GM10266 (cell line): ENCODE data around the gene STEEP1.

Experiments used
- DNase-seq: peaks from one replicate; pipeline ENCODE4 v3.0.0; 2012; ENCODE audit errors: extremely low spot score
- TF ChIP-seq, protein P1 (sequence below): IDR thresholded peaks from 2 replicates; pipeline ENCODE4 v1.5.1; 2012; ENCODE audit warnings: mild to moderate bottlenecking, low read depth; ENCODE audit not compliant: control insufficient read depth, insufficient read depth; ENCODE audit errors: missing control alignments

The STEEP1 gene

DNA sequence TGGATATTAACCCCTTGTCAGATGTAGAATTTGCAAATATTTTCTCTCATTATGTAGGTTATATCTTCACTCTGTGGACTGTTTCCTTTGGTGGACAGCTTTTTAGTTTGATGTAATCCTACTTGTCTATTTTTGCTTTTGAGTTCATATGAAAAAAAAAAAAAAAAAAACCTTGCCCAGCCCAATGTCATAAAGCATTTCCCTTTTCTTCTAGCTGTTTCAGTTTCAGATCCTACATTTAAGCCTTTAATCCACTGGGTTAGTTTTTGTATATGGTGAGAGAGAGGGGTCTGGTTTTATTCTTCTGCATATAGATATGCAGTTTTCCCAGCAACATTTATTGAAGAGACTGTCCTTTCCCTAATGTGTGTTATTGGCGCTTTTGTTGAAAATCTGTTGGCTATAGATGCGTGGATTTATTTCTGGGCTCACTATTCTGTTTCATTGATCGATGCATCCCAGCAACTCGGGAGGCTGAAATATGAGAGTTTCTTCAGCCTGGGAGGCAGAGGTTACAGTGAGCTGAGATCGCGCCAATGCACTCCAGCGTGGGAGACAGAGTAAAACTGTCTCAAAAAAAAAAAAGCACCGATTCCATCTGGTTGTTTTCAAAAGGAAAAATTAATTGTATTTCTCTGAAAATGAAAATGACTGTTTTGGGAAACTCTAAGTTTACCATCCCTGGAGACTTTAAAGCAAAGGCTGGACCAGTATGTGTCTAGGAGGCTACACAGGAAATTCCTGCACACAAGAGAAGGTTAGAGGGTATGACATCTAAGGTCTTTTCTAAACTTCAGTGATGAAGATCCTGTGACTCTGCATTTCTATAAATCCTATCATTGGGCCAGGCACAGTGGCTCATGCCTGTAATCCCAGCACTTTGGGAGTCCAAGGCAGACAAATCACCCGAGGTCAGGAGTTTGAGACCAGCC is 35.6 kb downstream of the STEEP1 start:
- TF ChIP-seq, protein P1, sequence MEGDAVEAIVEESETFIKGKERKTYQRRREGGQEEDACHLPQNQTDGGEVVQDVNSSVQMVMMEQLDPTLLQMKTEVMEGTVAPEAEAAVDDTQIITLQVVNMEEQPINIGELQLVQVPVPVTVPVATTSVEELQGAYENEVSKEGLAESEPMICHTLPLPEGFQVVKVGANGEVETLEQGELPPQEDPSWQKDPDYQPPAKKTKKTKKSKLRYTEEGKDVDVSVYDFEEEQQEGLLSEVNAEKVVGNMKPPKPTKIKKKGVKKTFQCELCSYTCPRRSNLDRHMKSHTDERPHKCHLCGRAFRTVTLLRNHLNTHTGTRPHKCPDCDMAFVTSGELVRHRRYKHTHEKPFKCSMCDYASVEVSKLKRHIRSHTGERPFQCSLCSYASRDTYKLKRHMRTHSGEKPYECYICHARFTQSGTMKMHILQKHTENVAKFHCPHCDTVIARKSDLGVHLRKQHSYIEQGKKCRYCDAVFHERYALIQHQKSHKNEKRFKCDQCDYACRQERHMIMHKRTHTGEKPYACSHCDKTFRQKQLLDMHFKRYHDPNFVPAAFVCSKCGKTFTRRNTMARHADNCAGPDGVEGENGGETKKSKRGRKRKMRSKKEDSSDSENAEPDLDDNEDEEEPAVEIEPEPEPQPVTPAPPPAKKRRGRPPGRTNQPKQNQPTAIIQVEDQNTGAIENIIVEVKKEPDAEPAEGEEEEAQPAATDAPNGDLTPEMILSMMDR = no peak

DNA sequence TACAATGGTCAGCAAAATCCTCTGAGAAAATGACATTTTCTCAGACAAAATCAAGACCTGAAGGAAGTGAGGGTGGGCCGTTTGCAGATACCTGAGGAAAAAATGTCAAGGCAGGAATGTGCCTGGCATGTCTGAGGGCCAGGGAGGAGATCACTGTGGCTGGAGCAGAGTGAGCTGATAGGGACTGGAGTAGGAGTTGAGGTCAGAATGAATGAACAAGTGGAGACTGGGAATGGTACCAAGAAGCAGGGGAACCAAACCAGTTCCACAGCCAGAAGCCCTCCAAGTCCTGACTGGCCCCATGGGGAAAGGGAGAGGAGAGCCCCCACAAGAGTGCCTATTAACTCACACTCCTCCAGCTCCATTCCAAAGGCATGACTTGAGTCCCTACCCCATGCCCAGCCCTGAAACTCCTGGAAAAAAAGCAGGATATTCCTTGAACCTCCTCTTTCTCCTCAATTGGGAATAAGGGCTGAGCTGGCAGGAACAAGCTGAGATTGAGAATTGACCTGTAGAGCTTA is 41.5 kb downstream of the STEEP1 start:
- TF ChIP-seq, protein P1 = no peak
- DNase-seq = no peak

More for the DNA sequence above, 35.6 kb downstream of the STEEP1 start:
- DNase-seq = no peak

DNA sequence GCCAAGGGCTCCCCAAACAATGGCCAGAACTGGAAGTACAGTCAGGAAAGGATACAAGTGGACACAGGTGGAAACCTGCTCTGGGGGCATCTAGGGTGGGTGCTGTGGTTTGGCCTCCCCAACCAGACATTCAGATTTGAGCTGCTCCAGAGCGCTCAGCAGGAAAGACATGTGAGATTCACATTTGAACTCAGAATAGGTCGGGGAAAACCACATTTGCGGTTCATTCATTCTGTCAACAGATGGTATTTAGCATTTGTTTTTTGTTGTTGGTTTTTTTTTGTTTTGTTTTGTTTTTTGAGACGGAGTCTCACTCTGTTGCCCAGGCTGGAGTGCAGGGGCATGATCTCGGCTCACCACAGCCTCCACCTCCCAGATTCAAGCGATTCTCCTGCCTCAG is 44.0 kb downstream of the STEEP1 start:
- TF ChIP-seq, protein P1 = no peak
- DNase-seq = no peak

DNA sequence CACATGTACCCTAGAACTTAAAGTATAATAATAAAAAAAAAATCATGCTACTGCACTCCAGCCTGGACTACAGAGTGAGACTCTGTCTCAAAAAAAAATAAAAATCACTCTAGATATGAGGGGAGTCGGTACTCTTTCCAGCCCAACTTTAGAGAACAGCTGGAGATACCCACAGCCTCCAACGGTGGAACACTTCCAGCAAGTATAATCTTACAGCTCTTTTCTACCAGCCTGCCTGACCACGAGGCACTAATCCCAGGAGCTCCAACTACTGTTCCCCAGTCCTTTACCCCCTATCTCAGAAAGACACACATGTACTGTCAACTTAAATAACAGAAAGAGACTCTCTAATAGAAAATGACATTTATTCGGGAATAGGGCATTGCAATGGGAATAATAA is 46.8 kb downstream of the STEEP1 start:
- DNase-seq = no peak
- TF ChIP-seq, protein P1 = no peak

DNA sequence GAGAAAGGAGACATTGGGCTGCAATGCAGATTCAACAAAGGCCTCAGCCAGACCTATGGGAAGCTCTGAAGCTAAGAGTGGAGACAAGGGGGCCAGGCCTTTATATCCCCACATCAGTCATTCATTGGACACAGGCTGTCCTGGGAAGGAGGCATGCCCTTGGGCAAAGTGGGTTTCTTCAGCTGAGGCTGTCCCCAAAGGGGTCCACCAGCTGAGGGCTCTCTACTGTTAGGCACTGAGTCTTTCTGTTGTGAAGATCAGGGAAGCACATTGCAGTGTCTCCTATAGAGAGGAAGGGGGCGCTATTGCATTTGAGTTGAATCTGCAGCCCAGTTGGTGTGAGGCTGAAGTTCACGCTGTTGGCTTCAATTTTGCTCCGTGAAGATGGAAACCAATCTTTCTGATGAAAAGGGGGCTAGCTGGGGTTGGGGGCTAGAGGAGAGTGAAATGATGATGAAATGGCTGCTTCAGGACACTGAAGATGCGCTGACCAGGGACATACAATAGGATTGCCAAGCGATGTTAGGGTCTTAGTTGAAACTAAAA is 49.0 kb downstream of the STEEP1 start:
- peak; percentile 58 for DNase-seq

DNA sequence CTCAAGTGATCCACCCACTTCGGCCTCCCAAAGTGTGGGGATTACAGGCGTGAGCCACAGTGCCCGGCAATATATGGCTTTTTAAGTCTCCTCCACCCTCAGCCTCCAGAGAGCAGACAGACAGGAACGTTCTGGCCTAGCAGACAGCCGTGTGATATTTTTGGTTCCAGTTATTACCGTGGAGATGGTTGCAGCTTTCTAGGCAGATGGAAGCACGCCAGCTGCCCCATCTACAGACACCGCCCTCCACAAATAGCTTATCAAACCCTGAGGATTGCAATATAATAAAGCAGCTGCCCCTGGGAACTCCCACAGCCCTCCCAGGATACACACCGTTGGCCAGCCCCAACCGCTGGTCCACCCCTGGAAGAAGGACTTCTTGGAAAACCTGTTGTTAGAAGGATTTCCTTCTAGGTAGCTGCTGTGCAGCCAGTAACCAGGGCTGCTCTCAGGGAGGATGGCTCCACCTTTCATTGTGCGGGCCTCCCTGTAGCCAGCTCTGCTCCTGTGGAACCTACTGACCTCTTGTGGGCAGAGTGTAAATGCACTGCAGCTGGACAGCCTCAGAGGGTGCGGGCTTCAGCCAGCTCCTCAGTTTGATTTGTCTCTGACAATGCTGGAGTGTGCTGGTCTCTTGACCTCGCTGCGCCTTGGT is 52.9 kb downstream of the STEEP1 start:
- TF ChIP-seq, protein P1 = peak; percentile 62
- peak; percentile 54 for DNase-seq

More for the DNA sequence above, 49.0 kb downstream of the STEEP1 start:
- TF ChIP-seq, protein P1 = peak; percentile 81
